LNCaP clone FGC (cell line): ENCODE data around the gene SEMA3D.

ENCODE experiments used
- DNase-seq: peaks from one replicate; pipeline ENCODE4 v3.0.0-alpha.2; 2011; ENCODE audit warnings: low read depth
- H3K4me3 ChIP-seq: 2 replicates; pipeline ENCODE4 v1.5.1; 2011; ENCODE audit warnings: mild to moderate bottlenecking, low read depth, low read length, control low read depth
- CTCF ChIP-seq: IDR thresholded peaks from 2 replicates; pipeline ENCODE4 v1.5.1; 2012; ENCODE audit warnings: mild to moderate bottlenecking; ENCODE audit not compliant: control insufficient read depth, insufficient read depth; ENCODE audit errors: extremely low read depth

Gene SEMA3D

GRCh38 chr7:85176197-85176596 lies 10.7 kb downstream of the SEMA3D start:
- H3K4me3 ChIP-seq, result no peak overlapping the region
- no peak for DNase-seq
- TF ChIP-seq CTCF, result no peak

- TF ChIP-seq CTCF, result no peak
- DNase-seq, result no peak
- H3K4me3 ChIP-seq, result no peak overlapping the region
Observed at GRCh38 chr7:85175217-85175616, 11.6 kb downstream of the SEMA3D start.

GRCh38 chr7:85172530-85172941 lies 14.3 kb downstream of the SEMA3D start:
- H3K4me3 ChIP-seq, result no peak overlapping the region
- DNase-seq, result no peak
- no peak for TF ChIP-seq CTCF

GRCh38 chr7:85167636-85168035 lies 19.2 kb downstream of the SEMA3D start:
- DNase-seq, result no peak
- TF ChIP-seq CTCF, result no peak
- H3K4me3 ChIP-seq, result no peak overlapping the region

- DNase-seq, result no peak
- H3K4me3 ChIP-seq, result no peak overlapping the region
- TF ChIP-seq CTCF, result no peak
Observed at GRCh38 chr7:85165263-85165662, 21.6 kb downstream of the SEMA3D start.

- no peak for TF ChIP-seq CTCF
- no peak overlapping the region for H3K4me3 ChIP-seq
- no peak for DNase-seq
Observed at GRCh38 chr7:85164376-85164775, 22.5 kb downstream of the SEMA3D start.

GRCh38 chr7:85162721-85163120 lies 24.1 kb downstream of the SEMA3D start:
- no peak overlapping the region for H3K4me3 ChIP-seq
- no peak for TF ChIP-seq CTCF
- DNase-seq, result no peak
